Brain microvascular endothelial cell (primary cell): ENCODE measurements around the gene CADPS.

ENCODE experiments used
- DNase-seq: peaks from one replicate; pipeline ENCODE4 v3.0.0-alpha.2; 2020
- H3K27ac ChIP-seq: fragments of 250-450 bp; sonication (Bioruptor Pico); 2 replicates; pipeline ENCODE4 v1.5.1; 2020; ENCODE audit warnings: mild to moderate bottlenecking, moderate library complexity
- H3K27me3 ChIP-seq: fragments of 250-450 bp; sonication (Bioruptor Pico); replicated peaks from 2 replicates; pipeline ENCODE4 v1.5.1; 2020; ENCODE audit warnings: mild to moderate bottlenecking
- H3K36me3 ChIP-seq: fragments of 250-450 bp; sonication (Bioruptor Pico); replicated peaks from 2 replicates; pipeline ENCODE4 v1.5.1; 2020; ENCODE audit warnings: mild to moderate bottlenecking
- H3K4me3 ChIP-seq: 2 replicates; pipeline ENCODE4 v1.5.1; 2011; ENCODE audit warnings: low read depth, mild to moderate bottlenecking, control low read depth, low read length, moderate library complexity
- in situ Hi-C: cut with HindIII; loops from 2 replicates; pipeline ENCODE4 v1.10.0; 2017; ENCODE audit warnings: low sequenced_read_pairs, low pct_ligation_motif_present
- TF ChIP-seq, protein P1 (sequence below): IDR thresholded peaks from 2 replicates; pipeline ENCODE4 v1.5.1; 2011; ENCODE audit warnings: low read depth, mild to moderate bottlenecking, moderate library complexity, low read length, control low read depth, inconsistent platforms; ENCODE audit errors: missing control alignments

CADPS gene

GRCh38 chr3:62538691-62539356 is 336.4 kb downstream of the CADPS start:
- TF ChIP-seq, protein P1, sequence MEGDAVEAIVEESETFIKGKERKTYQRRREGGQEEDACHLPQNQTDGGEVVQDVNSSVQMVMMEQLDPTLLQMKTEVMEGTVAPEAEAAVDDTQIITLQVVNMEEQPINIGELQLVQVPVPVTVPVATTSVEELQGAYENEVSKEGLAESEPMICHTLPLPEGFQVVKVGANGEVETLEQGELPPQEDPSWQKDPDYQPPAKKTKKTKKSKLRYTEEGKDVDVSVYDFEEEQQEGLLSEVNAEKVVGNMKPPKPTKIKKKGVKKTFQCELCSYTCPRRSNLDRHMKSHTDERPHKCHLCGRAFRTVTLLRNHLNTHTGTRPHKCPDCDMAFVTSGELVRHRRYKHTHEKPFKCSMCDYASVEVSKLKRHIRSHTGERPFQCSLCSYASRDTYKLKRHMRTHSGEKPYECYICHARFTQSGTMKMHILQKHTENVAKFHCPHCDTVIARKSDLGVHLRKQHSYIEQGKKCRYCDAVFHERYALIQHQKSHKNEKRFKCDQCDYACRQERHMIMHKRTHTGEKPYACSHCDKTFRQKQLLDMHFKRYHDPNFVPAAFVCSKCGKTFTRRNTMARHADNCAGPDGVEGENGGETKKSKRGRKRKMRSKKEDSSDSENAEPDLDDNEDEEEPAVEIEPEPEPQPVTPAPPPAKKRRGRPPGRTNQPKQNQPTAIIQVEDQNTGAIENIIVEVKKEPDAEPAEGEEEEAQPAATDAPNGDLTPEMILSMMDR = no peak
- no peak for DNase-seq
- Histone ChIP-seq H3K27me3 (peaks cover 7% of the 10 kb centered on the region), H3K36me3 (no peaks in the 10 kb centered on the region), H3K27ac (no peak overlapping the region), H3K4me3 (no peak overlapping the region)
- in situ Hi-C loops = no loop called here

GRCh38 chr3:62534326-62534725 is 340.9 kb downstream of the CADPS start:
- Histone ChIP-seq H3K36me3 (no peaks in the 10 kb centered on the region), H3K4me3 (no peak overlapping the region), H3K27me3 (peaks cover 2% of the 10 kb centered on the region), H3K27ac (no peak overlapping the region)
- in situ Hi-C loops = no loop called here
- TF ChIP-seq, protein P1 = no peak
- DNase-seq = no peak

GRCh38 chr3:62532796-62533195 is 342.4 kb downstream of the CADPS start:
- Histone ChIP-seq H3K27me3 (no peaks in the 10 kb centered on the region), H3K36me3 (no peaks in the 10 kb centered on the region), H3K27ac (no peak overlapping the region), H3K4me3 (no peak overlapping the region)
- no peak for DNase-seq
- in situ Hi-C loops = no loop called here
- TF ChIP-seq, protein P1 = no peak

DNA sequence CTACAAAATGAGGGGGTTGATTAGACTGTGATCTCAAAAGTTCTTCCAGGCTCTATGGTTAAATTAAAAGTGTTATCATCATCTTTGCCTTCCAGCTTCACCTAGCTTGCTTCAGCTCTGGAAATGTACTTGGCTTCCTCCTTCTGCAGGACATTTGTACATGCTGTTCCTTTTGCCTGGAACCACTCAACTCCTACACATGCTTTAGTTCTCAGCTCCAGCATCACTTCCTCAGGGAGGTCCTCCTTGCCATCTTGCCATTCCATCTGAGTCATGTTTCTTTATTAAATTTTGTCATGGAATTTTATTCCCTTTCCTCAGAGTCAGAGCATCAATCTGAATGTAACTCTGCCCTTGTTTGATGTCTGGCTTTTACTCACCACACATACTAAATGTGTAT is 343.2 kb downstream of the CADPS start:
- Histone ChIP-seq H3K27ac (no peak overlapping the region), H3K27me3 (no peaks in the 10 kb centered on the region), H3K36me3 (no peaks in the 10 kb centered on the region), H3K4me3 (no peak overlapping the region)
- TF ChIP-seq, protein P1 = no peak
- DNase-seq = no peak
- in situ Hi-C loops = no loop called here

GRCh38 chr3:62531493-62531892 is 343.7 kb downstream of the CADPS start:
- TF ChIP-seq, protein P1 = no peak
- Histone ChIP-seq H3K4me3 (no peak overlapping the region), H3K27me3 (no peaks in the 10 kb centered on the region), H3K36me3 (no peaks in the 10 kb centered on the region), H3K27ac (no peak overlapping the region)
- no peak for DNase-seq
- in situ Hi-C loops = no loop called here

- Histone ChIP-seq H3K27me3 (no peaks in the 10 kb centered on the region), H3K4me3 (no peak overlapping the region), H3K27ac (no peak overlapping the region), H3K36me3 (no peaks in the 10 kb centered on the region)
- TF ChIP-seq, protein P1 = no peak
- in situ Hi-C loops = no loop called here
- DNase-seq = peak; percentile 33
These were observed 346.0 kb downstream of the CADPS start for GRCh38 chr3:62529230-62529629.
